Hematopoietic multipotent progenitor cell treated with erythropoietin and hydrocortisone succinate and interleukin-3 and kit ligand, for 8 days (in vitro differentiated cells): ENCODE data around the gene NBPF12.
"Not testable (repeated sequence)": the region's sequence is repeated elsewhere in the genome, so short reads cannot be mapped to it uniquely, and the experiment has no call there.

Experiments used
- DNase-seq: peaks from one replicate; pipeline ENCODE4 v3.0.0-alpha.2; 2015

Gene NBPF12

DNA sequence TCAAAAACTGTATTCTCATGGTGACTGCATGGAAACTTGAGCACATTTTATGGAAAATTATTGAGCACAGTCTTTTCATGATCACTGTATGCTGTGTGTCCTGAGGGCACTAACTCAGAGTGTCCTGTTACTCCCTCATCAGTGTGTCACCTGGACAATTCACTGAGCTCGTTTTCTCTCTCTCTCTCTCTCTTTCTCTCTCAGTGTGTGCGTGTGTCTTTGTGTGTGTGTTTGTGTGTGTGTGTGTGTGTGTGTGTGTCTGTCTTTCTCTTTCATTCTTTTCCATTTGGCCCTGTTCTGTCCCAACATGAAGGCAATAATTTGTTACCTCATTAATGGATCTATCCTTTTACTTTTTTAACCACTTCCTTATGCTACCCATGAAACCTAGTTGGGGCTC, 49.4 kb downstream of the NBPF12 start:
- DNase-seq = not testable (repeated sequence)

GRCh38 chr1:146989455-146989854, 51.3 kb downstream of the NBPF12 start:
- not testable (repeated sequence) for DNase-seq

DNA sequence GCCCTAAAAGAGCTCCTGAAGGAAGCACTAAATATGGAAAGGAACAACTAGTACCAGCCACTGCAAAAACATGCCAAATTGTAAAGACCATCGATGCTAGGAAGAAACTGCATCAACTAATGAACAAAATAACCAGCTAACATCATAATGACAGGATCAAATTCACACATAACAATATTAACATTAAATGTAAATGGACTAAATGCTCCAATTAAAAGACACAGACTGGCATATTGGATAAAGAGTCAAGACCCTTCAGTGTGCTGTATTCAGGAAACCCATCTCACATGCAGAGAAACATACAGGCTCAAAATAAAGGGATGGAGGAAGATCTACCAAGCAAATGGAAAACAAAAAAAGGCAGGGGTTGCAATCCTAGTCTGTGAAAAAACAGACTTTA, 70.4 kb downstream of the NBPF12 start:
- not testable (repeated sequence) for DNase-seq

DNA sequence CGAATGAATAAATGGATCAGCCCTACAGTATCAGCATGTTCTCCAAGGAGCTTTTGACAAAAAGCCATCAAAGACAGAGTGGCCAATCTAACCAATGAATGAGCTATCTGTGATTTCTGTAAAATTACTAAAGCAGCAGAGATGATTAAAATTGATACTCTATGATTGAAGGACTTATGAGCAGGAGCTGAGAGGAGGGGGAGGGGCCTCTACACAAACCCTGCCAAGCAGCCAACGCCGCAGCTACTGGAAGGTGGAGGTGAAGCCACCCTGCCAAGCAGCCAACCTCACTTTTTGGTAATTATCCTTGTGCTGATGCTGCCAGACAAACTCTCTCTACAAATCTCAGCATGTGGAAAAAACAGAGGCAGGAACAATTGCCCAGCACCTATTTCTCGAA, 88.9 kb downstream of the NBPF12 start:
- not testable (repeated sequence) for DNase-seq

GRCh38 chr1:147030066-147030653, 92.0 kb downstream of the NBPF12 start:
- DNase-seq = not testable (repeated sequence)

DNA sequence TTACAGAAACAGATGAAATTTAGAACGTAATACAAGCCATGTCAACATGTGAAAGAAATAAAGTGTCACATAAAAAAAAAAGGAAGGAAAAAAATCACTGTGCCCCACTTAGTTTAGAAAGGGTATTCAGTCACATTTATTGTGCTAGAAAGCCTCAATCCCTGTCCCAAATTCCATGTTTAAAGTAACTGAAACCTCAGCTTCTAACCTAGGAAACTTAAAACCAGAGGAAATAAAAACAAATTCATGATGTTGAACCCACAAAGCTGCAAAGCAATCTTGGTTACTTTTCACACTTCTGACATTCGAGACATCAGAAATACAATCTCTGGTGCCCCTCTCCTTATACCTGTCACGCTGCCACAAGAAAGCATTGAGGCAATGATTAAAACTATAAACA, 101.8 kb downstream of the NBPF12 start:
- no peak for DNase-seq

- DNase-seq = not testable (repeated sequence)
Observed at GRCh38 chr1:147042891-147043290, 104.8 kb downstream of the NBPF12 start.

DNA sequence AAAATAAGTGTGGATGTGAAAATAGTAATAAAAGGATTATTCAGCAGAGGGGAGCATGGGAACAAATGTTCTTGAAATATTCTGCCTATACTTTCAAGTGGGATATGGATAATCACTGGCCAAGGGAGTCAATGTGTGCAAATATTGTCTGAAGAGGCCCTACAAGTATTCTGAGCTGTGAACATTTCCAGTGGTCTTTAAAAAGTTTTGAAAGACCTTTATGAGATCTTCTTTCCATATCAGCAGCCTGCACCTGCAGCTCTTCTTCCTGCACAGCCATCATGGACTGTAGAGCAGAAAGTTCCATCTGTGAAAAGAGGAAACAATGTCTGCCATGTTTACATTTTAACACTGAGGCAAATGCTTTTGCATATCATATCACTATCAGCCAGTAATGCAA, 106.4 kb downstream of the NBPF12 start:
- DNase-seq = not testable (repeated sequence)
